GM12878 (cell line): ENCODE measurements around the gene TCERG1L.

Source experiments
- BHLHE40 ChIP-seq, 2 experiments: fragments of 450-650 bp in 1 of 2; IDR thresholded peaks; 2 replicates each; pipeline ENCODE4 v1.6.1; 2011 to 2017; ENCODE audit warnings: low read depth in 2 of 2, borderline replicate concordance in 1 of 2, improper control_type of control experiment in 1 of 2, low read length in 1 of 2, mild to moderate bottlenecking in 1 of 2
- EP300 ChIP-seq, 2 experiments: fragments of 150-350 bp in 1 of 2; IDR thresholded peaks; 2 replicates each; pipeline ENCODE4 v1.6.1; 2011 to 2012; ENCODE audit warnings: low read depth in 2 of 2, low read length in 2 of 2, borderline replicate concordance in 1 of 2, improper control_type of control experiment in 1 of 2, inconsistent platforms in 1 of 2; ENCODE audit not compliant: control insufficient read depth in 1 of 2
- ESRRA ChIP-seq: IDR thresholded peaks from 2 replicates; pipeline ENCODE4 v1.6.1; 2012; ENCODE audit warnings: mild to moderate bottlenecking, low read length, improper control_type of control experiment
- JUNB ChIP-seq: IDR thresholded peaks from 2 replicates; pipeline ENCODE4 v1.6.1; 2016; ENCODE audit warnings: antibody characterized with exemption, mild to moderate bottlenecking
- POLR2A ChIP-seq: IDR thresholded peaks from 2 replicates; pipeline ENCODE4 v1.6.1; 2011; ENCODE audit warnings: low read depth, mild to moderate bottlenecking, low read length
- POLR2AphosphoS5 ChIP-seq: IDR thresholded peaks from 2 replicates; pipeline ENCODE4 v1.6.1; 2011; ENCODE audit warnings: mild to moderate bottlenecking, low read length, inconsistent platforms
- RFX5 ChIP-seq: IDR thresholded peaks from 2 replicates; pipeline ENCODE4 v1.6.1; 2011; ENCODE audit warnings: low read depth, low read length, improper control_type of control experiment
- SUZ12 ChIP-seq: fragments of 200-600 bp; sonication (generic); IDR thresholded peaks from one replicate; pipeline ENCODE4 v1.6.1; 2018; ENCODE audit warnings: antibody characterized with exemption, mild to moderate bottlenecking; ENCODE audit not compliant: unreplicated experiment
- ZNF274 ChIP-seq: IDR thresholded peaks from one replicate; pipeline ENCODE4 v1.8.0; 2011; ENCODE audit not compliant: insufficient read length, insufficient read depth
- TF ChIP-seq, protein P1 (sequence below): fragments of 450-650 bp; IDR thresholded peaks from 2 replicates; pipeline ENCODE4 v1.6.1; 2017; ENCODE audit warnings: mild to moderate bottlenecking
- TF ChIP-seq, protein P2 (sequence below), 3 experiments: IDR thresholded peaks in 2 of 3; conservative IDR thresholded peaks in 1 of 3; 2 replicates each; pipeline ENCODE4 v1.5.1; 2011; ENCODE audit warnings: low read depth in 3 of 3, low read length in 3 of 3, mild to moderate bottlenecking in 3 of 3, control low read depth in 2 of 3, moderate library complexity in 2 of 3, inconsistent platforms in 1 of 3, mixed read lengths in 1 of 3; ENCODE audit not compliant: control insufficient read depth in 2 of 3, insufficient read depth in 1 of 3; ENCODE audit errors: extremely low read depth in 1 of 3
- TF ChIP-seq, protein P3 (sequence below): fragments of 450-650 bp; IDR thresholded peaks from 2 replicates; pipeline ENCODE4 v1.6.1; 2018; ENCODE audit warnings: borderline replicate concordance, mild to moderate bottlenecking; ENCODE audit not compliant: partially characterized antibody
- TF ChIP-seq, protein P4 (sequence below): IDR thresholded peaks from 2 replicates; pipeline ENCODE4 v1.6.1; 2012; ENCODE audit warnings: mild to moderate bottlenecking, low read depth, low read length

DNA sequence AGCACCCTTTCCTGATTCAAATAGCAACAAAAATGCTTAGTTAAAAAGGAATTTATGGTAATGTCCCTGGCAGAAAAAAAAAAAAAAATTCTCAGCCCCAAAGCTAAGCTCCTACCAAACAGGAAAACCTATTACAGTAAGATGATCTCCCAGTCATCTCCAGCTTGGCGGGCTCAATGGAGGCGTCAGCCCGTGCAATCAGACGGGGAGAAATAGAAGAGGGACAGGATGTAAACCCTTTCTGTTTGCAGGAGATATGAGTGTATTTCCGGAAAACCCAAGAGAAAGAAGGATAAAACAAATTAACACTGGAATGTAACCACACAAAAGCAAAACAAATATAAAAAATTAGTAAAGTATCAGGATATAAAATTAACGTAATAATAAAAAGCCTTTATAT is 242.8 kb downstream of the TCERG1L start:
- no peak for TF ChIP-seq RFX5
- TF ChIP-seq, protein P1, sequence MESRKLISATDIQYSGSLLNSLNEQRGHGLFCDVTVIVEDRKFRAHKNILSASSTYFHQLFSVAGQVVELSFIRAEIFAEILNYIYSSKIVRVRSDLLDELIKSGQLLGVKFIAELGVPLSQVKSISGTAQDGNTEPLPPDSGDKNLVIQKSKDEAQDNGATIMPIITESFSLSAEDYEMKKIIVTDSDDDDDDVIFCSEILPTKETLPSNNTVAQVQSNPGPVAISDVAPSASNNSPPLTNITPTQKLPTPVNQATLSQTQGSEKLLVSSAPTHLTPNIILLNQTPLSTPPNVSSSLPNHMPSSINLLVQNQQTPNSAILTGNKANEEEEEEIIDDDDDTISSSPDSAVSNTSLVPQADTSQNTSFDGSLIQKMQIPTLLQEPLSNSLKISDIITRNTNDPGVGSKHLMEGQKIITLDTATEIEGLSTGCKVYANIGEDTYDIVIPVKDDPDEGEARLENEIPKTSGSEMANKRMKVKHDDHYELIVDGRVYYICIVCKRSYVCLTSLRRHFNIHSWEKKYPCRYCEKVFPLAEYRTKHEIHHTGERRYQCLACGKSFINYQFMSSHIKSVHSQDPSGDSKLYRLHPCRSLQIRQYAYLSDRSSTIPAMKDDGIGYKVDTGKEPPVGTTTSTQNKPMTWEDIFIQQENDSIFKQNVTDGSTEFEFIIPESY: no peak
- no peak for TF ChIP-seq JUNB
- TF ChIP-seq ESRRA: no peak
- TF ChIP-seq, protein P2, sequence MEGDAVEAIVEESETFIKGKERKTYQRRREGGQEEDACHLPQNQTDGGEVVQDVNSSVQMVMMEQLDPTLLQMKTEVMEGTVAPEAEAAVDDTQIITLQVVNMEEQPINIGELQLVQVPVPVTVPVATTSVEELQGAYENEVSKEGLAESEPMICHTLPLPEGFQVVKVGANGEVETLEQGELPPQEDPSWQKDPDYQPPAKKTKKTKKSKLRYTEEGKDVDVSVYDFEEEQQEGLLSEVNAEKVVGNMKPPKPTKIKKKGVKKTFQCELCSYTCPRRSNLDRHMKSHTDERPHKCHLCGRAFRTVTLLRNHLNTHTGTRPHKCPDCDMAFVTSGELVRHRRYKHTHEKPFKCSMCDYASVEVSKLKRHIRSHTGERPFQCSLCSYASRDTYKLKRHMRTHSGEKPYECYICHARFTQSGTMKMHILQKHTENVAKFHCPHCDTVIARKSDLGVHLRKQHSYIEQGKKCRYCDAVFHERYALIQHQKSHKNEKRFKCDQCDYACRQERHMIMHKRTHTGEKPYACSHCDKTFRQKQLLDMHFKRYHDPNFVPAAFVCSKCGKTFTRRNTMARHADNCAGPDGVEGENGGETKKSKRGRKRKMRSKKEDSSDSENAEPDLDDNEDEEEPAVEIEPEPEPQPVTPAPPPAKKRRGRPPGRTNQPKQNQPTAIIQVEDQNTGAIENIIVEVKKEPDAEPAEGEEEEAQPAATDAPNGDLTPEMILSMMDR (IDR thresholded peaks at IDR 0.05 in 2 of 3, conservative IDR thresholded peaks at IDR 0.05 in 1 of 3; ENCODE audit: control insufficient read depth in 2 of 3, extremely low read depth in 1 of 3, insufficient read depth in 1 of 3, low read depth in 3 of 3, low read length in 3 of 3): no peak
- TF ChIP-seq, protein P3, sequence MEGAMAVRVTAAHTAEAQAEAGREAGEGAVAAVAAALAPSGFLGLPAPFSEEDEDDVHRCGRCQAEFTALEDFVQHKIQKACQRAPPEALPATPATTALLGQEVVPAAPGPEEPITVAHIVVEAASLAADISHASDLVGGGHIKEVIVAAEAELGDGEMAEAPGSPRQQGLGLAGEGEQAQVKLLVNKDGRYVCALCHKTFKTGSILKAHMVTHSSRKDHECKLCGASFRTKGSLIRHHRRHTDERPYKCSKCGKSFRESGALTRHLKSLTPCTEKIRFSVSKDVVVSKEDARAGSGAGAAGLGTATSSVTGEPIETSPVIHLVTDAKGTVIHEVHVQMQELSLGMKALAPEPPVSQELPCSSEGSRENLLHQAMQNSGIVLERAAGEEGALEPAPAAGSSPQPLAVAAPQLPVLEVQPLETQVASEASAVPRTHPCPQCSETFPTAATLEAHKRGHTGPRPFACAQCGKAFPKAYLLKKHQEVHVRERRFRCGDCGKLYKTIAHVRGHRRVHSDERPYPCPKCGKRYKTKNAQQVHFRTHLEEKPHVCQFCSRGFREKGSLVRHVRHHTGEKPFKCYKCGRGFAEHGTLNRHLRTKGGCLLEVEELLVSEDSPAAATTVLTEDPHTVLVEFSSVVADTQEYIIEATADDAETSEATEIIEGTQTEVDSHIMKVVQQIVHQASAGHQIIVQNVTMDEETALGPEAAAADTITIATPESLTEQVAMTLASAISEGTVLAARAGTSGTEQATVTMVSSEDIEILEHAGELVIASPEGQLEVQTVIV: no peak
- TF ChIP-seq BHLHE40 (IDR thresholded peaks at IDR 0.05; ENCODE audit: borderline replicate concordance in 1 of 2, low read depth in 2 of 2, low read length in 1 of 2): no peak
- no peak for TF ChIP-seq SUZ12
- TF ChIP-seq POLR2AphosphoS5: no peak
- no peak for TF ChIP-seq ZNF274
- no peak for TF ChIP-seq POLR2A
- TF ChIP-seq, protein P4, sequence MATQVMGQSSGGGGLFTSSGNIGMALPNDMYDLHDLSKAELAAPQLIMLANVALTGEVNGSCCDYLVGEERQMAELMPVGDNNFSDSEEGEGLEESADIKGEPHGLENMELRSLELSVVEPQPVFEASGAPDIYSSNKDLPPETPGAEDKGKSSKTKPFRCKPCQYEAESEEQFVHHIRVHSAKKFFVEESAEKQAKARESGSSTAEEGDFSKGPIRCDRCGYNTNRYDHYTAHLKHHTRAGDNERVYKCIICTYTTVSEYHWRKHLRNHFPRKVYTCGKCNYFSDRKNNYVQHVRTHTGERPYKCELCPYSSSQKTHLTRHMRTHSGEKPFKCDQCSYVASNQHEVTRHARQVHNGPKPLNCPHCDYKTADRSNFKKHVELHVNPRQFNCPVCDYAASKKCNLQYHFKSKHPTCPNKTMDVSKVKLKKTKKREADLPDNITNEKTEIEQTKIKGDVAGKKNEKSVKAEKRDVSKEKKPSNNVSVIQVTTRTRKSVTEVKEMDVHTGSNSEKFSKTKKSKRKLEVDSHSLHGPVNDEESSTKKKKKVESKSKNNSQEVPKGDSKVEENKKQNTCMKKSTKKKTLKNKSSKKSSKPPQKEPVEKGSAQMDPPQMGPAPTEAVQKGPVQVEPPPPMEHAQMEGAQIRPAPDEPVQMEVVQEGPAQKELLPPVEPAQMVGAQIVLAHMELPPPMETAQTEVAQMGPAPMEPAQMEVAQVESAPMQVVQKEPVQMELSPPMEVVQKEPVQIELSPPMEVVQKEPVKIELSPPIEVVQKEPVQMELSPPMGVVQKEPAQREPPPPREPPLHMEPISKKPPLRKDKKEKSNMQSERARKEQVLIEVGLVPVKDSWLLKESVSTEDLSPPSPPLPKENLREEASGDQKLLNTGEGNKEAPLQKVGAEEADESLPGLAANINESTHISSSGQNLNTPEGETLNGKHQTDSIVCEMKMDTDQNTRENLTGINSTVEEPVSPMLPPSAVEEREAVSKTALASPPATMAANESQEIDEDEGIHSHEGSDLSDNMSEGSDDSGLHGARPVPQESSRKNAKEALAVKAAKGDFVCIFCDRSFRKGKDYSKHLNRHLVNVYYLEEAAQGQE: no peak
- TF ChIP-seq EP300 (IDR thresholded peaks at IDR 0.05; ENCODE audit: borderline replicate concordance in 1 of 2, control insufficient read depth in 1 of 2, low read depth in 2 of 2, low read length in 2 of 2): no peak
